ENCODE measurements around the gene LRG1.

- TF ChIP-seq CTCF (IDR thresholded peaks at IDR 0.05) (no peak), ZFX (IDR thresholded peaks at IDR 0.05; ENCODE audit: borderline replicate concordance) (no peak)
Observed at GRCh38 chr19:4553092-4553695, 13.4 kb upstream of the LRG1 start.
